Tibial nerve (tissue), 4 donors: Measurements from ENCODE around the gene SYNGR3.

Experiments
- EP300 ChIP-seq, 2 donors: sonication (generic); formaldehyde crosslinking; IDR thresholded peaks; one replicate each; pipeline ENCODE4 v1.6.1; 2017; ENCODE audit warnings: antibody characterized with exemption in 2 of 2, mild to moderate bottlenecking in 1 of 2
- POLR2A ChIP-seq, 2 donors: fragments of 450-650 bp; IDR thresholded peaks; one replicate each; pipeline ENCODE4 v1.6.1; 2017; ENCODE audit warnings: antibody characterized with exemption in 2 of 2, mild to moderate bottlenecking in 2 of 2, moderate library complexity in 2 of 2
- TF ChIP-seq, protein P1 (sequence below), 5 experiments: fragments of 200-600 bp in 3 of 5; fragments of 450-650 bp in 2 of 5; sonication (generic) in 3 of 5; IDR thresholded peaks; one replicate each; pipeline ENCODE4 v1.5.1; 2016 to 2019; ENCODE audit warnings: antibody characterized with exemption in 5 of 5, mild to moderate bottlenecking in 3 of 5, moderate library complexity in 2 of 5

GRCh38 chr16:2039274-2040031 lies 49.7 kb downstream of the SYNGR3 start:
- TF ChIP-seq, protein P1, sequence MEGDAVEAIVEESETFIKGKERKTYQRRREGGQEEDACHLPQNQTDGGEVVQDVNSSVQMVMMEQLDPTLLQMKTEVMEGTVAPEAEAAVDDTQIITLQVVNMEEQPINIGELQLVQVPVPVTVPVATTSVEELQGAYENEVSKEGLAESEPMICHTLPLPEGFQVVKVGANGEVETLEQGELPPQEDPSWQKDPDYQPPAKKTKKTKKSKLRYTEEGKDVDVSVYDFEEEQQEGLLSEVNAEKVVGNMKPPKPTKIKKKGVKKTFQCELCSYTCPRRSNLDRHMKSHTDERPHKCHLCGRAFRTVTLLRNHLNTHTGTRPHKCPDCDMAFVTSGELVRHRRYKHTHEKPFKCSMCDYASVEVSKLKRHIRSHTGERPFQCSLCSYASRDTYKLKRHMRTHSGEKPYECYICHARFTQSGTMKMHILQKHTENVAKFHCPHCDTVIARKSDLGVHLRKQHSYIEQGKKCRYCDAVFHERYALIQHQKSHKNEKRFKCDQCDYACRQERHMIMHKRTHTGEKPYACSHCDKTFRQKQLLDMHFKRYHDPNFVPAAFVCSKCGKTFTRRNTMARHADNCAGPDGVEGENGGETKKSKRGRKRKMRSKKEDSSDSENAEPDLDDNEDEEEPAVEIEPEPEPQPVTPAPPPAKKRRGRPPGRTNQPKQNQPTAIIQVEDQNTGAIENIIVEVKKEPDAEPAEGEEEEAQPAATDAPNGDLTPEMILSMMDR (IDR thresholded peaks at IDR 0.05): no peak
- TF ChIP-seq POLR2A (IDR thresholded peaks at IDR 0.05) (no peak), EP300 (IDR thresholded peaks at IDR 0.05) (no peak)
